ENCODE measurements around the gene REPS1. TPM values are rescaled to one million over a fixed set of nuclear protein-coding genes. Genes with fewer than 3 reads are reported as not detected.

REPS1 gene
- total RNA-seq, 2 experiments from 2014 or later, result 40.0 to 53.9 TPM

DNA sequence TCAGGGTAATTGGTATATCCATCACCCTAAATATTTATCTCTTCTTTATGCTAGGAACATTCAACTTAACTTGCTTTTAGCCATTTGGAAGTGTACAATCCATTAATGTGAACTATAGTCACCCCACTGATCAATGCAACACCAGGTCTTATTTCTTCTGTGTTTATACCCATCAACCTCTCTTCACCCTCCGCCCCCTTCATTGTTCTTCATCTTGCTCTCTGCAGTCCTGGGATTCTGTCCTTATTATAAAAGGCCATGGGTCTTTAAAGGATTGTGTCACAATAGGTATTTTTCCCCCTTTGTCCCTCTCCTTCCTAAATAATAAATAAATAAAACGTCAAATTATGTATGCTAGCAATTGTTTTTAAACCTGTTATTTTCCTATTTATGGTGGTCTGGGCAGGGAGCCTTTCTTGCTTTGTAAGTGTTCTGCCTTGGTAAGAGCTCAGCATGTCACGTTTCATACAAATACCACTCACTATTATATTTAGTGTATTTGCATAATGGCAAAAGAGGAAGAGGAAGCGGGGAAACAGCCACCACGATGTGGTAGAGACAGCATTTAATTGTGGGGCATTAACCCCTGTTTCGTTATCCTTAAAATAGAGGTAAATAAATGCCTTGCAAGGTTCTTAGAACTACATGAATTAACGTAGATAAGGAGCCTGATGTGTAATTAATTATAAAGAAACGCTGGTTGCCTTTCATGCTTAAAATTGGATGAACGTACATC is 42.3 kb upstream of the REPS1 start:
- Histone ChIP-seq H2AFZ (ENCODE audit: low read length) (peak overlapping the region; percentile 49; the same call in 1 of the 2 replicates), H3K9me3 (ENCODE audit: low read length) (no peaks in the 10 kb centered on the region), H3K9me2 (ENCODE audit: insufficient read depth, low read length) (no peaks in the 10 kb centered on the region), H3K79me2 (ENCODE audit: insufficient read depth, low read depth, low read length) (peaks cover 23% of the 10 kb centered on the region; the same call in 1 of the 2 replicates), H3K27ac (ENCODE audit: low read depth, low read length, poor library complexity, severe bottlenecking) (peak overlapping the region; percentile 62), H3K4me2 (ENCODE audit: low read length) (peak overlapping the region; percentile 88), H3K36me3 (ENCODE audit: insufficient read depth, low read length) (peaks cover 17% of the 10 kb centered on the region), H4K20me1 (ENCODE audit: insufficient read depth, low read length) (peaks cover 10% of the 10 kb centered on the region), H3K4me3 (ENCODE audit: low read depth, low read length, poor library complexity, severe bottlenecking) (peak overlapping the region; percentile 74), H3K4me1 (ENCODE audit: insufficient read depth, low read length, poor library complexity, severe bottlenecking) (peaks cover 22% of the 10 kb centered on the region)
- BruUV-seq (replicated peaks), result no TSS peak
- TF ChIP-seq EZH2phosphoT487 (IDR thresholded peaks at IDR 0.05; ENCODE audit: borderline replicate concordance, low read depth, low read length), result no peak
- TF ChIP-seq, protein P1, sequence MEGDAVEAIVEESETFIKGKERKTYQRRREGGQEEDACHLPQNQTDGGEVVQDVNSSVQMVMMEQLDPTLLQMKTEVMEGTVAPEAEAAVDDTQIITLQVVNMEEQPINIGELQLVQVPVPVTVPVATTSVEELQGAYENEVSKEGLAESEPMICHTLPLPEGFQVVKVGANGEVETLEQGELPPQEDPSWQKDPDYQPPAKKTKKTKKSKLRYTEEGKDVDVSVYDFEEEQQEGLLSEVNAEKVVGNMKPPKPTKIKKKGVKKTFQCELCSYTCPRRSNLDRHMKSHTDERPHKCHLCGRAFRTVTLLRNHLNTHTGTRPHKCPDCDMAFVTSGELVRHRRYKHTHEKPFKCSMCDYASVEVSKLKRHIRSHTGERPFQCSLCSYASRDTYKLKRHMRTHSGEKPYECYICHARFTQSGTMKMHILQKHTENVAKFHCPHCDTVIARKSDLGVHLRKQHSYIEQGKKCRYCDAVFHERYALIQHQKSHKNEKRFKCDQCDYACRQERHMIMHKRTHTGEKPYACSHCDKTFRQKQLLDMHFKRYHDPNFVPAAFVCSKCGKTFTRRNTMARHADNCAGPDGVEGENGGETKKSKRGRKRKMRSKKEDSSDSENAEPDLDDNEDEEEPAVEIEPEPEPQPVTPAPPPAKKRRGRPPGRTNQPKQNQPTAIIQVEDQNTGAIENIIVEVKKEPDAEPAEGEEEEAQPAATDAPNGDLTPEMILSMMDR (conservative IDR thresholded peaks at IDR 0.05; ENCODE audit: low read length), result no peak
- CTCF ChIA-PET (ENCODE audit: unreplicated experiment), result interaction anchor here (1.0 kb wide), 2 partner anchors 45 to 76 kb away, joined by 3 read pairs; no protein-coding TSS in a partner anchor
- DNase-seq (ENCODE audit: low spot score), result peak; percentile 87
- intact Hi-C loops (cut with micrococcal nuclease; ENCODE audit: unreplicated experiment), result loop anchor here (1.0 to 5.0 kb wide), 3 partner anchors 14 to 87 kb away; partner anchors contain the start of gene REPS1
- POLR2A ChIA-PET, result interaction anchor here (0.5 to 2.8 kb wide), 11 partner anchors 9 to 1695 kb away, joined by 3 to 17 read pairs (median 4); no protein-coding TSS in a partner anchor

DNA sequence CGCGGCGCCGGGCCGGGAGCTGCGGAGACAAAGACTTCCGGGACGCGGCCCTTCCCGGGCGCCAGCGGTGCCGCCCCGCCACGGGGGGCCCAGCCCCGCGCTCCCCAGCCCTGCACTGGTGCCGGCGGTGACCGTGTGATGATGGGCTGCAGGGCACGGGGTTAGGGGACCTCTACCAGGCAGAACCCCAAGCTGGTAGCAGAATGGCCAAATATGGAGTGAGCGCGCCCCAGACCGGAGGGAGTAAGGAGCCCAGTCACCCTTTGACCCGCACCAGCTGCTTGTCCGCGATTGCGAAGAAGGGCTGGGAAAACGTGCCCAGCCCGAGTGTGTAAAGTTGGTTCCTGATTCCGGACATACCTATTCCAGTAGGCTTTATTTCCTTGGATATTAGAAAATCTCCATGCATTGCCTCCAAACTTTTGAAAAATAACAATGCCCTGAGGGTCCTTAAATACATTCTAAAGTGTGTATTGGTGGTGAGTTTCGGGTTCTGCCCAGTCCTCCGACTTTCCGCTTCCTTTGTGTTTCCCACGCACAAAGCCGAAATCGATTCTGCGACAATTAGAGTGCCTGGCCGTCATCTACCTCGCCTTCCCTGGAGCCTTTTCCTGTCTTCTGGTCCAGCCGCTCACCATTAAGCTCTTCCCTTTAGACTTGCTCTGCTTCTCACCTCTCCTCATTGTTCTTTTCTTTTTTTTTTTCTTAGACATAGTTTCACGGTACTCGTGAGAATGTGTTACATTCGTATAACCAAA is 41.6 kb upstream of the REPS1 start:
- intact Hi-C loops (cut with micrococcal nuclease; ENCODE audit: unreplicated experiment), result loop anchor here (1.0 to 5.0 kb wide), 6 partner anchors 13 to 345 kb away; partner anchors contain the start of genes CITED2 and REPS1
- H3K4me1 ChIP-seq (ENCODE audit: insufficient read depth, low read length, poor library complexity, severe bottlenecking), result peaks cover 22% of the 10 kb centered on the region
- no peaks in the 10 kb centered on the region for H3K9me2 ChIP-seq (ENCODE audit: insufficient read depth, low read length)
- peak overlapping the region; percentile 49 for H2AFZ ChIP-seq (ENCODE audit: low read length)
- no peaks in the 10 kb centered on the region for H3K9me3 ChIP-seq (ENCODE audit: low read length)
- TF ChIP-seq EZH2phosphoT487 (IDR thresholded peaks at IDR 0.05; ENCODE audit: borderline replicate concordance, low read depth, low read length), result no peak
- TF ChIP-seq, protein P1 (conservative IDR thresholded peaks at IDR 0.05; ENCODE audit: low read length), result no peak
- no TSS peak for BruUV-seq (replicated peaks)
- H3K79me2 ChIP-seq (ENCODE audit: insufficient read depth, low read depth, low read length), result peaks cover 23% of the 10 kb centered on the region; the same call in 1 of the 2 replicates
- peaks cover 10% of the 10 kb centered on the region for H4K20me1 ChIP-seq (ENCODE audit: insufficient read depth, low read length)
- DNase-seq (ENCODE audit: low spot score), result peak; percentile 21
- ChIA-PET CTCF (ENCODE audit: unreplicated experiment) (interaction anchor here (0.9 to 1.0 kb wide), 2 partner anchors 12 to 44 kb away, joined by 3 read pairs; no protein-coding TSS in a partner anchor), POLR2A (interaction anchor here (0.8 to 2.8 kb wide), 10 partner anchors 10 to 1711 kb away, joined by 3 to 17 read pairs (median 4); no protein-coding TSS in a partner anchor)
- peak overlapping the region; percentile 88 for H3K4me2 ChIP-seq (ENCODE audit: low read length)
- H3K27ac ChIP-seq (ENCODE audit: low read depth, low read length, poor library complexity, severe bottlenecking), result peak overlapping the region; percentile 62
- peak overlapping the region; percentile 74 for H3K4me3 ChIP-seq (ENCODE audit: low read depth, low read length, poor library complexity, severe bottlenecking)
- peaks cover 9% of the 10 kb centered on the region for H3K36me3 ChIP-seq (ENCODE audit: insufficient read depth, low read length)

All from OCI-LY7 (cell line).